Esophagus muscularis mucosa (tissue), 4 donors: ENCODE results near the gene OVCA2. TPM values are rescaled to one million over a fixed set of nuclear protein-coding genes. Genes with fewer than 3 reads are reported as not detected.
"Not testable (repeated sequence)": the region's sequence is repeated elsewhere in the genome, so short reads cannot be mapped to it uniquely, and the experiment has no call there.

Experiments used
- DNase-seq: peaks from one replicate; pipeline ENCODE4 v3.0.0-alpha.2; 2017; ENCODE audit errors: extremely low spot score
- H3K27ac ChIP-seq, 4 donors: fragments of 200-600 bp; sonication (generic); replicated peaks in 1 of 4; 1 replicate in 3 of 4; 2 replicates in 1 of 4; pipeline ENCODE4 v1.5.1; 2016 to 2019; ENCODE audit warnings: mild to moderate bottlenecking in 1 of 4
- H3K27me3 ChIP-seq, 4 donors: fragments of 200-600 bp; sonication (generic); one replicate each; pipeline versions ENCODE4 v1.5.1 to v1.6.0; 2016 to 2019
- H3K36me3 ChIP-seq, 4 donors: fragments of 200-600 bp; sonication (generic); one replicate each; pipeline ENCODE4 v1.5.1; 2016 to 2019
- H3K4me1 ChIP-seq, 4 donors: fragments of 200-600 bp; sonication (generic); one replicate each; pipeline ENCODE4 v1.5.1; 2016 to 2019
- H3K4me3 ChIP-seq, 4 donors: fragments of 200-600 bp; sonication (generic); 1 replicate in 2 of 4; 2 replicates in 2 of 4; pipeline ENCODE4 v1.5.1; 2016 to 2019; ENCODE audit warnings: mild to moderate bottlenecking in 4 of 4, moderate library complexity in 1 of 4
- H3K9me3 ChIP-seq, 4 donors: fragments of 200-600 bp; sonication (generic); 1 replicate in 3 of 4; 2 replicates in 1 of 4; pipeline ENCODE4 v1.5.1; 2016 to 2019
- CTCF ChIP-seq, 3 experiments: fragments of 200-600 bp in 2 of 3; fragments of 450-650 bp in 1 of 3; sonication (generic) in 2 of 3; IDR thresholded peaks; one replicate each; pipeline ENCODE4 v1.5.1; 2017 to 2019; ENCODE audit warnings: antibody characterized with exemption in 3 of 3, mild to moderate bottlenecking in 2 of 3, moderate library complexity in 1 of 3
- EP300 ChIP-seq: sonication (generic); formaldehyde crosslinking; IDR thresholded peaks from one replicate; pipeline ENCODE4 v1.6.1; 2017; ENCODE audit warnings: antibody characterized with exemption
- POLR2A ChIP-seq: fragments of 450-650 bp; IDR thresholded peaks from one replicate; pipeline ENCODE4 v1.6.1; 2017; ENCODE audit warnings: antibody characterized with exemption, moderate library complexity, mild to moderate bottlenecking, low read depth
- POLR2AphosphoS5 ChIP-seq, 2 donors: sonication (generic); formaldehyde crosslinking; IDR thresholded peaks; one replicate each; pipeline ENCODE4 v1.6.1; 2017; ENCODE audit warnings: antibody characterized with exemption in 2 of 2
- WGBS: methylation state at CpG from one replicate; pipeline ENCODE4 v1.1.5; 2018; 5-methylcytosine and 5-hydroxymethylcytosine counted together
- intact Hi-C: fragments of 100-400 bp; cut with DNase I; formaldehyde crosslinking; loops from one replicate; pipeline ENCODE4 v1.15.1; 2023
- total RNA-seq, 4 donors: library from RNA; depleted of rRNA; stranded (reverse); fragments of >200 nt; gene quantifications; one replicate each; pipeline versions ENCODE4 v1.1.0 to v1.2.1, GENCODE V29; 2016

Gene OVCA2
- total RNA-seq, 4 donors from 2014 or later = 34.9 to 38.9 (median 38.0) TPM

GRCh38 chr17:2008332-2009126 lies 33.3 kb upstream of the OVCA2 start:
- H3K9me3 ChIP-seq = no peaks in the 10 kb centered on the region
- no peaks in the 10 kb centered on the region for H3K36me3 ChIP-seq
- no peak overlapping the region for H3K4me3 ChIP-seq
- no peak overlapping the region for H3K27ac ChIP-seq
- peaks cover 0 to 3% (median 0%) of the 10 kb centered on the region in 4 donors for H3K27me3 ChIP-seq
- DNase-seq = no peak
- intact Hi-C loops = no loop called here
- H3K4me1 ChIP-seq = peaks cover 0 to 14% (median 10%) of the 10 kb centered on the region in 4 donors
- WGBS = 84% methylated on average over 15 of the region's 15 CpGs
- no peak for TF ChIP-seq EP300
- TF ChIP-seq CTCF (IDR thresholded peaks at IDR 0.05) = no peak
- no peak for TF ChIP-seq POLR2A
- TF ChIP-seq POLR2AphosphoS5 (IDR thresholded peaks at IDR 0.05) = no peak

GRCh38 chr17:2009737-2010136 lies 32.1 kb upstream of the OVCA2 start:
- TF ChIP-seq CTCF (IDR thresholded peaks at IDR 0.05) = no peak
- TF ChIP-seq POLR2A = no peak
- TF ChIP-seq EP300 = no peak
- Histone ChIP-seq H3K4me1 (peaks cover 0 to 14% (median 10%) of the 10 kb centered on the region in 4 donors), H3K9me3 (no peaks in the 10 kb centered on the region), H3K4me3 (no peak overlapping the region), H3K36me3 (no peaks in the 10 kb centered on the region), H3K27ac (no peak overlapping the region), H3K27me3 (peaks cover 0 to 3% (median 0%) of the 10 kb centered on the region in 4 donors)
- intact Hi-C loops = no loop called here
- DNase-seq = no peak
- WGBS = 99% methylated on average over 5 of the region's 10 CpGs

GRCh38 chr17:2011411-2012371 lies 30.1 kb upstream of the OVCA2 start:
- no peaks in the 10 kb centered on the region for H3K36me3 ChIP-seq
- 52% methylated on average over 15 of the region's 24 CpGs for WGBS
- H3K4me3 ChIP-seq = peak overlapping the region in 1 of 4 donors; percentile 14
- no peak for DNase-seq
- no peaks in the 10 kb centered on the region for H3K9me3 ChIP-seq
- peak overlapping the region in 3 of 4 donors; percentile 13 to 66 (median 54) for H3K27ac ChIP-seq
- TF ChIP-seq CTCF (IDR thresholded peaks at IDR 0.05) (no peak), EP300 (no peak), POLR2A (no peak), POLR2AphosphoS5 (IDR thresholded peaks at IDR 0.05) (no peak)
- H3K27me3 ChIP-seq = peaks cover 0 to 8% (median 0%) of the 10 kb centered on the region in 4 donors
- peaks cover 0 to 14% (median 10%) of the 10 kb centered on the region in 4 donors for H3K4me1 ChIP-seq
- intact Hi-C loops = no loop called here

- intact Hi-C loops = no loop called here
- Histone ChIP-seq H3K27ac (peak overlapping the region in 3 of 4 donors; percentile 13 to 66 (median 54)), H3K36me3 (no peaks in the 10 kb centered on the region), H3K9me3 (no peaks in the 10 kb centered on the region), H3K4me1 (peaks cover 0 to 14% (median 10%) of the 10 kb centered on the region in 4 donors), H3K27me3 (peaks cover 0 to 15% (median 0%) of the 10 kb centered on the region in 4 donors), H3K4me3 (no peak overlapping the region)
- no peak for DNase-seq
- TF ChIP-seq CTCF (IDR thresholded peaks at IDR 0.05) (no peak), POLR2AphosphoS5 (IDR thresholded peaks at IDR 0.05) (no peak), EP300 (no peak), POLR2A (no peak)
- WGBS = 95% methylated on average over 4 of the region's 4 CpGs
Measured at GRCh38 chr17:2012499-2012898, 29.3 kb upstream of the OVCA2 start.

- H3K36me3 ChIP-seq, H3K27ac ChIP-seq, H3K9me3 ChIP-seq, H3K4me3 ChIP-seq, intact Hi-C loops, DNase-seq: not testable (repeated sequence)
- 93% methylated on average over 3 of the region's 6 CpGs for WGBS
- peaks cover 0 to 14% (median 10%) of the 10 kb centered on the region in 4 donors for H3K4me1 ChIP-seq
- peaks cover 0 to 24% (median 0%) of the 10 kb centered on the region in 4 donors for H3K27me3 ChIP-seq
Measured at GRCh38 chr17:2013220-2013993, 28.4 kb upstream of the OVCA2 start.
